WTC11 (cell line): ENCODE data around the gene HJURP. TPM values are rescaled to one million over a fixed set of nuclear protein-coding genes. Genes with fewer than 3 reads are reported as not detected.

ENCODE experiments used
- ATAC-seq: fragments of 200-7000 bp; cut with Tn5 transposase; 2 replicates; pipeline ENCODE4 v1.10.0; 2021; ENCODE audit warnings: mild to moderate bottlenecking, moderate library complexity
- CTCF ChIA-PET: fragments of 300-600 bp; sonication (Branson Sonifier 250); formaldehyde crosslinking; loops from one replicate; lab custom pipeline; 2021; ENCODE audit warnings: antibody characterized with exemption; lab: Charles Lee
- POLR2A ChIA-PET: fragments of 350-600 bp; sonication (Branson Sonifier 250); formaldehyde crosslinking; loops from one replicate; lab custom pipeline; 2021; ENCODE audit warnings: antibody characterized with exemption; lab: Charles Lee
- DNase-seq: peaks from one replicate; pipeline ENCODE4 v3.0.0; 2021; ENCODE audit warnings: low spot score
- H3K27ac Mint-ChIP-seq: 2 replicates; pipeline ENCODE4 v1.8.0; 2021; ENCODE audit warnings: mixed read lengths
- H3K27me3 Mint-ChIP-seq: 2 replicates; pipeline ENCODE4 v1.8.0; 2021; ENCODE audit warnings: low read depth, mild to moderate bottlenecking, moderate library complexity, mixed read lengths
- H3K36me3 Mint-ChIP-seq: 2 replicates; pipeline ENCODE4 v1.8.0; 2021; ENCODE audit warnings: mixed read lengths
- H3K4me1 Mint-ChIP-seq: 2 replicates; pipeline ENCODE4 v1.8.0; 2022; ENCODE audit warnings: mixed read lengths
- H3K4me3 Mint-ChIP-seq: 2 replicates; pipeline ENCODE4 v1.8.0; 2021; ENCODE audit warnings: mild to moderate bottlenecking, moderate library complexity, mixed read lengths
- H3K9me3 Mint-ChIP-seq: 2 replicates; pipeline ENCODE4 v1.8.0; 2021; ENCODE audit warnings: mixed read lengths
- E2F4 ChIP-seq: sonication (generic); formaldehyde crosslinking; IDR thresholded peaks from 2 replicates; pipeline ENCODE4 v1.8.1; 2022; ENCODE audit warnings: low read depth, mild to moderate bottlenecking, moderate library complexity, missing genetic modification reagents, borderline replicate concordance
- E2F5 ChIP-seq: sonication (generic); formaldehyde crosslinking; IDR thresholded peaks from 2 replicates; pipeline ENCODE4 v1.8.1; 2022; ENCODE audit warnings: mild to moderate bottlenecking, moderate library complexity, missing genetic modification reagents
- GRHL2 ChIP-seq: fragments of 250-450 bp; sonication (Bioruptor Pico); IDR thresholded peaks from 2 replicates; pipeline ENCODE4 v1.8.0; 2022; ENCODE audit warnings: mild to moderate bottlenecking, moderate library complexity; ENCODE audit not compliant: insufficient replicate concordance, severe bottlenecking
- GTF2I ChIP-seq: fragments of 250-450 bp; sonication (Bioruptor Pico); conservative IDR thresholded peaks from 2 replicates; pipeline ENCODE4 v1.4.0; 2021; ENCODE audit warnings: mild to moderate bottlenecking
- IRF1 ChIP-seq: sonication (generic); formaldehyde crosslinking; IDR thresholded peaks from 2 replicates; pipeline ENCODE4 v1.8.0; 2023; ENCODE audit warnings: missing genetic modification reagents
- NR1H2 ChIP-seq: sonication (generic); formaldehyde crosslinking; IDR thresholded peaks from 2 replicates; pipeline ENCODE4 v1.9.0; 2021; ENCODE audit warnings: mild to moderate bottlenecking, moderate library complexity, missing genetic modification reagents
- PRDM15 ChIP-seq: sonication (generic); formaldehyde crosslinking; IDR thresholded peaks from 2 replicates; pipeline ENCODE4 v1.8.0; 2022; ENCODE audit warnings: missing genetic modification reagents
- PRRX2 ChIP-seq: fragments of 250-450 bp; sonication (Bioruptor Pico); IDR thresholded peaks from 2 replicates; pipeline ENCODE4 v1.8.0; 2021; ENCODE audit warnings: mild to moderate bottlenecking
- RELA ChIP-seq: sonication (generic); formaldehyde crosslinking; IDR thresholded peaks from 2 replicates; pipeline ENCODE4 v1.8.1; 2022; ENCODE audit warnings: missing genetic modification reagents, mild to moderate bottlenecking, borderline replicate concordance
- USF2 ChIP-seq: sonication (generic); formaldehyde crosslinking; IDR thresholded peaks from 2 replicates; pipeline ENCODE4 v1.8.1; 2023; ENCODE audit warnings: mild to moderate bottlenecking, missing genetic modification reagents, moderate library complexity
- ZNF263 ChIP-seq: sonication (generic); formaldehyde crosslinking; IDR thresholded peaks from 2 replicates; pipeline ENCODE4 v1.8.1; 2022; ENCODE audit warnings: low read depth, mild to moderate bottlenecking, moderate library complexity, missing genetic modification reagents
- total RNA-seq: library from RNA; stranded (reverse); gene quantifications from 3 replicates; pipeline ENCODE4 v1.2.3, GENCODE V29; 2021
- TF ChIP-seq, protein P1 (sequence below): fragments of 250-450 bp; sonication (Bioruptor Pico); IDR thresholded peaks from 2 replicates; pipeline ENCODE4 v1.9.0; 2021; ENCODE audit warnings: mild to moderate bottlenecking
- TF ChIP-seq, protein P2 (sequence below): sonication (generic); formaldehyde crosslinking; IDR thresholded peaks from 2 replicates; pipeline ENCODE4 v1.8.1; 2023; ENCODE audit warnings: mild to moderate bottlenecking, missing genetic modification reagents
- TF ChIP-seq, protein P3 (sequence below): fragments of 250-450 bp; sonication (Bioruptor Pico); IDR thresholded peaks from 2 replicates; pipeline ENCODE4 v1.9.0; 2021; ENCODE audit warnings: mild to moderate bottlenecking
- TF ChIP-seq, protein P4 (sequence below): sonication (generic); formaldehyde crosslinking; IDR thresholded peaks from 2 replicates; pipeline ENCODE4 v1.8.0; 2022; ENCODE audit warnings: mild to moderate bottlenecking, missing genetic modification reagents
- TF ChIP-seq, protein P5 (sequence below): fragments of 250-450 bp; sonication (Bioruptor Pico); conservative IDR thresholded peaks from 2 replicates; pipeline ENCODE4 v1.9.0; 2021; ENCODE audit warnings: mild to moderate bottlenecking

HJURP gene
- total RNA-seq, 1 experiment from 2014 or later: 83.7 TPM

GRCh38 chr2:233816771-233817170 lies 37.6 kb downstream of the HJURP start:
- H3K36me3 Mint-ChIP-seq: no peaks in the 10 kb centered on the region
- CTCF ChIA-PET: no interaction called here
- H3K27ac Mint-ChIP-seq: no peak overlapping the region
- DNase-seq (no peak), ATAC-seq (no peak)
- peaks cover 7% of the 10 kb centered on the region; the same call in 1 of the 2 replicates for H3K9me3 Mint-ChIP-seq
- H3K4me3 Mint-ChIP-seq: no peak overlapping the region
- POLR2A ChIA-PET: no interaction called here
- H3K4me1 Mint-ChIP-seq: no peaks in the 10 kb centered on the region
- TF ChIP-seq GTF2I (CRISPR knock-in tag) (no peak), PRRX2 (CRISPR knock-in tag) (no peak), GRHL2 (no peak), RELA (CRISPR knock-in tag) (no peak), NR1H2 (no peak), IRF1 (no peak), ZNF263 (no peak)
- TF ChIP-seq, protein P1, sequence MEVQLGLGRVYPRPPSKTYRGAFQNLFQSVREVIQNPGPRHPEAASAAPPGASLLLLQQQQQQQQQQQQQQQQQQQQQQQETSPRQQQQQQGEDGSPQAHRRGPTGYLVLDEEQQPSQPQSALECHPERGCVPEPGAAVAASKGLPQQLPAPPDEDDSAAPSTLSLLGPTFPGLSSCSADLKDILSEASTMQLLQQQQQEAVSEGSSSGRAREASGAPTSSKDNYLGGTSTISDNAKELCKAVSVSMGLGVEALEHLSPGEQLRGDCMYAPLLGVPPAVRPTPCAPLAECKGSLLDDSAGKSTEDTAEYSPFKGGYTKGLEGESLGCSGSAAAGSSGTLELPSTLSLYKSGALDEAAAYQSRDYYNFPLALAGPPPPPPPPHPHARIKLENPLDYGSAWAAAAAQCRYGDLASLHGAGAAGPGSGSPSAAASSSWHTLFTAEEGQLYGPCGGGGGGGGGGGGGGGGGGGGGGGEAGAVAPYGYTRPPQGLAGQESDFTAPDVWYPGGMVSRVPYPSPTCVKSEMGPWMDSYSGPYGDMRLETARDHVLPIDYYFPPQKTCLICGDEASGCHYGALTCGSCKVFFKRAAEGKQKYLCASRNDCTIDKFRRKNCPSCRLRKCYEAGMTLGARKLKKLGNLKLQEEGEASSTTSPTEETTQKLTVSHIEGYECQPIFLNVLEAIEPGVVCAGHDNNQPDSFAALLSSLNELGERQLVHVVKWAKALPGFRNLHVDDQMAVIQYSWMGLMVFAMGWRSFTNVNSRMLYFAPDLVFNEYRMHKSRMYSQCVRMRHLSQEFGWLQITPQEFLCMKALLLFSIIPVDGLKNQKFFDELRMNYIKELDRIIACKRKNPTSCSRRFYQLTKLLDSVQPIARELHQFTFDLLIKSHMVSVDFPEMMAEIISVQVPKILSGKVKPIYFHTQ: no peak
- no peaks in the 10 kb centered on the region for H3K27me3 Mint-ChIP-seq

GRCh38 chr2:233816334-233816733 lies 38.0 kb downstream of the HJURP start:
- DNase-seq (no peak), ATAC-seq (no peak)
- ChIA-PET POLR2A (no interaction called here), CTCF (no interaction called here)
- Mint-ChIP-seq H3K27me3 (no peaks in the 10 kb centered on the region), H3K27ac (no peak overlapping the region), H3K4me3 (no peak overlapping the region), H3K9me3 (peaks cover 7% of the 10 kb centered on the region; the same call in 1 of the 2 replicates), H3K4me1 (no peaks in the 10 kb centered on the region), H3K36me3 (no peaks in the 10 kb centered on the region)
- TF ChIP-seq, protein P2, sequence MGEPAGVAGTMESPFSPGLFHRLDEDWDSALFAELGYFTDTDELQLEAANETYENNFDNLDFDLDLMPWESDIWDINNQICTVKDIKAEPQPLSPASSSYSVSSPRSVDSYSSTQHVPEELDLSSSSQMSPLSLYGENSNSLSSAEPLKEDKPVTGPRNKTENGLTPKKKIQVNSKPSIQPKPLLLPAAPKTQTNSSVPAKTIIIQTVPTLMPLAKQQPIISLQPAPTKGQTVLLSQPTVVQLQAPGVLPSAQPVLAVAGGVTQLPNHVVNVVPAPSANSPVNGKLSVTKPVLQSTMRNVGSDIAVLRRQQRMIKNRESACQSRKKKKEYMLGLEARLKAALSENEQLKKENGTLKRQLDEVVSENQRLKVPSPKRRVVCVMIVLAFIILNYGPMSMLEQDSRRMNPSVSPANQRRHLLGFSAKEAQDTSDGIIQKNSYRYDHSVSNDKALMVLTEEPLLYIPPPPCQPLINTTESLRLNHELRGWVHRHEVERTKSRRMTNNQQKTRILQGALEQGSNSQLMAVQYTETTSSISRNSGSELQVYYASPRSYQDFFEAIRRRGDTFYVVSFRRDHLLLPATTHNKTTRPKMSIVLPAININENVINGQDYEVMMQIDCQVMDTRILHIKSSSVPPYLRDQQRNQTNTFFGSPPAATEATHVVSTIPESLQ (CRISPR knock-in tag): no peak
- no peak for TF ChIP-seq USF2 (CRISPR knock-in tag)
- TF ChIP-seq, protein P3, sequence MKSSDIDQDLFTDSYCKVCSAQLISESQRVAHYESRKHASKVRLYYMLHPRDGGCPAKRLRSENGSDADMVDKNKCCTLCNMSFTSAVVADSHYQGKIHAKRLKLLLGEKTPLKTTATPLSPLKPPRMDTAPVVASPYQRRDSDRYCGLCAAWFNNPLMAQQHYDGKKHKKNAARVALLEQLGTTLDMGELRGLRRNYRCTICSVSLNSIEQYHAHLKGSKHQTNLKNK (CRISPR knock-in tag): no peak
- TF ChIP-seq PRDM15 (CRISPR knock-in tag): no peak
- TF ChIP-seq, protein P4, sequence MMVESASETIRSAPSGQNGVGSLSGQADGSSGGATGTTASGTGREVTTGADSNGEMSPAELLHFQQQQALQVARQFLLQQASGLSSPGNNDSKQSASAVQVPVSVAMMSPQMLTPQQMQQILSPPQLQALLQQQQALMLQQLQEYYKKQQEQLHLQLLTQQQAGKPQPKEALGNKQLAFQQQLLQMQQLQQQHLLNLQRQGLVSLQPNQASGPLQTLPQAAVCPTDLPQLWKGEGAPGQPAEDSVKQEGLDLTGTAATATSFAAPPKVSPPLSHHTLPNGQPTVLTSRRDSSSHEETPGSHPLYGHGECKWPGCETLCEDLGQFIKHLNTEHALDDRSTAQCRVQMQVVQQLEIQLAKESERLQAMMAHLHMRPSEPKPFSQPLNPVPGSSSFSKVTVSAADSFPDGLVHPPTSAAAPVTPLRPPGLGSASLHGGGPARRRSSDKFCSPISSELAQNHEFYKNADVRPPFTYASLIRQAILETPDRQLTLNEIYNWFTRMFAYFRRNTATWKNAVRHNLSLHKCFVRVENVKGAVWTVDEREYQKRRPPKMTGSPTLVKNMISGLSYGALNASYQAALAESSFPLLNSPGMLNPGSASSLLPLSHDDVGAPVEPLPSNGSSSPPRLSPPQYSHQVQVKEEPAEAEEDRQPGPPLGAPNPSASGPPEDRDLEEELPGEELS (CRISPR knock-in tag): no peak
- no peak for TF ChIP-seq E2F5 (CRISPR knock-in tag)
- TF ChIP-seq, protein P5, sequence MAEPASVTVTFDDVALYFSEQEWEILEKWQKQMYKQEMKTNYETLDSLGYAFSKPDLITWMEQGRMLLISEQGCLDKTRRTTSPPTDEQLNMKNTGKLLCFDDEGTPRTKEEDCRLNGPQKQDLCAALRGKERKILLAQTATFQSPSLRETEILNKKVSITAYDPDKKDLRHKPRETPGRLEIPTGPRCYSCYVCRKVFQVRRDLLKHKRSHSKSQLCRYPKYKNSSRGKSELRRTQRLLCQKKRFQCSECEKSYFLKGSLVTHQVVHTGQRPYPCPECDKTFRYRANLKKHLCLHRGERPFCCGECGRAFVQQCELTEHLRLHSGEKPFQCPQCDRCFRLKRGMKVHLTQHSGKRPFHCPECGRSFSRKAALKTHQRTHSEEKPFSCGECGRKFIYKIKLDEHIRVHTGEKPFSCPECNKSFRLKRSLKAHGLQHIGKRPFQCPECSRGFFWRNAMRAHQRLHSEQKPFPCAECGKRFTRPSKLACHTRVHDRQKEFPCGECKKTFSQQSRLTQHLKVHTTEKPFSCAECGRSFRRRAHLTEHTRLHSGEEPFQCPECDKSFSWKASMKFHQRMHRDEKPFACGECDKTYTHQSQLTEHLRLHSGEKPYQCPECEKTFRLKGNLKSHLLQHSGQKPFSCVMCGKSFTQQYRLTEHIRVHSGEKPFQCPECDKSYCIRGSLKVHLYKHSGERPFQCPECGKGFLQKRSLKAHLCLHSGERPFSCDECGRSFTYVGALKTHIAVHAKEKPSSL: no peak
- no peak for TF ChIP-seq E2F4 (CRISPR knock-in tag)
